ENCODE data around the gene NIPA2.

Gene NIPA2

GRCh38 chr15:22839046-22839695 is 705 bp downstream of the NIPA2 start:
- no peak for DNase-seq (ENCODE audit: low read depth)

GRCh38 chr15:22844421-22845288 is 6.2 kb downstream of the NIPA2 start:
- no peak for DNase-seq (ENCODE audit: low read depth)
- H3K4me3 ChIP-seq (ENCODE audit: low read length), result no peak overlapping the region
- no peak for TF ChIP-seq CTCF (conservative IDR thresholded peaks at IDR 0.05; ENCODE audit: low read depth, low read length)

More at GRCh38 chr15:22839046-22839695, 705 bp downstream of the NIPA2 start:
- peak overlapping the region; percentile 97 for H3K4me3 ChIP-seq (ENCODE audit: low read length)
- TF ChIP-seq CTCF (conservative IDR thresholded peaks at IDR 0.05; ENCODE audit: low read depth, low read length), result no peak

- DNase-seq (ENCODE audit: low read depth), result no peak
- H3K4me3 ChIP-seq (ENCODE audit: low read length), result no peak overlapping the region
- no peak for TF ChIP-seq CTCF (conservative IDR thresholded peaks at IDR 0.05; ENCODE audit: low read depth, low read length)
Observed at GRCh38 chr15:22845289-22845900, 6.9 kb downstream of the NIPA2 start.

GRCh38 chr15:22846073-22846472 is 7.6 kb downstream of the NIPA2 start:
- no peak for DNase-seq (ENCODE audit: low read depth)
- H3K4me3 ChIP-seq (ENCODE audit: low read length), result no peak overlapping the region
- TF ChIP-seq CTCF (conservative IDR thresholded peaks at IDR 0.05; ENCODE audit: low read depth, low read length), result no peak

- H3K4me3 ChIP-seq (ENCODE audit: low read length), result no peak overlapping the region
- no peak for TF ChIP-seq CTCF (conservative IDR thresholded peaks at IDR 0.05; ENCODE audit: low read depth, low read length)
- DNase-seq (ENCODE audit: low read depth), result no peak
Observed at GRCh38 chr15:22850055-22850454, 11.6 kb downstream of the NIPA2 start.

GRCh38 chr15:22851513-22851912 is 13.0 kb downstream of the NIPA2 start:
- no peak for DNase-seq (ENCODE audit: low read depth)
- H3K4me3 ChIP-seq (ENCODE audit: low read length), result no peak overlapping the region
- TF ChIP-seq CTCF (conservative IDR thresholded peaks at IDR 0.05; ENCODE audit: low read depth, low read length), result no peak

Measured in retinal pigment epithelial cell (primary cell).